ENCODE results near the gene EMP3. TPM values are rescaled to one million over a fixed set of nuclear protein-coding genes. Genes with fewer than 3 reads are reported as not detected.
A peak's percentile ranks its signal among the peaks of the same experiment; 100 is the strongest.
"Not testable (repeated sequence)": the region's sequence is repeated elsewhere in the genome, so short reads cannot be mapped to it uniquely, and the experiment has no call there.

The EMP3 gene
- total and polyA plus RNA-seq, 9 of the 15 experiments (the other 6 are each of a cell fraction or from before 2014, with no cell fraction given): 123 to 386 (median 296) TPM

- not testable (repeated sequence) for H4K20me1 ChIP-seq (replicated peaks; ENCODE audit: control insufficient read depth, insufficient read depth, low read length); H3K4me3 ChIP-seq; H3K36me3 ChIP-seq (ENCODE audit: control insufficient read depth, insufficient read depth, low read length); H3K27ac ChIP-seq (ENCODE audit: extremely low read depth, low read depth, low read length); FAIRE-seq; H3K9me3 ChIP-seq (replicated peaks; ENCODE audit: control insufficient read depth, insufficient read depth, low read depth, low read length); H3K27me3 ChIP-seq (ENCODE audit: control insufficient read depth in 2 of 2, insufficient read depth in 2 of 2, low read length in 2 of 2); BruUV-seq (replicated peaks); H3K79me2 ChIP-seq (ENCODE audit: control insufficient read depth, insufficient read depth, low read length); H3K9ac ChIP-seq (ENCODE audit: insufficient read depth in 1 of 2, low read depth in 2 of 2, low read length in 2 of 2); H3K9me1 ChIP-seq (ENCODE audit: control insufficient read depth, insufficient read depth, low read length); ATAC-seq; TF ChIP-seq ATF1 (CRISPR knock-in tag; IDR thresholded peaks at IDR 0.05); TEAD4 (CRISPR knock-in tag; IDR thresholded peaks at IDR 0.05; ENCODE audit: borderline replicate concordance)
- peak in 1 of 4 experiments; percentile 46 for DNase-seq (ENCODE audit: extremely low read depth in 1 of 4, low spot score in 3 of 4)
- H3K4me1 ChIP-seq (replicated peaks in 1 of 2; ENCODE audit: control insufficient read depth in 2 of 2, insufficient read depth in 2 of 2, low read length in 2 of 2): peaks cover 14 to 16% of the 10 kb centered on the region in 2 experiments
- peak overlapping the region; percentile 55 for H3K4me2 ChIP-seq (ENCODE audit: insufficient read depth, low read length)
- intact Hi-C loops (cut with micrococcal nuclease) (loop anchor here (5.0 kb wide), 1 partner anchor 42 kb away; no protein-coding TSS in a partner anchor), in situ Hi-C loops (cut with MboI) (loop anchor here (10.0 kb wide), 1 partner anchor 345 kb away; no protein-coding TSS in a partner anchor)
- POLR2A ChIA-PET: interaction anchor here (0.7 to 0.9 kb wide), 2 partner anchors 8 to 54 kb away, joined by 3 to 5 read pairs; partner anchors contain the start of gene CARD8
- TF ChIP-seq SMARCE1 (IDR thresholded peaks at IDR 0.05) (0 out of 2 replicates have a peak, but pooled peaks have one; percentile 14), FOSL1 (tag; conservative IDR thresholded peaks at IDR 0.05) (0 out of 2 replicates have a peak, but pooled peaks have one; percentile 21), ARID1B (IDR thresholded peaks at IDR 0.05) (peak; percentile 59), DPF2 (IDR thresholded peaks at IDR 0.05) (peak; percentile 60), CTBP1 (IDR thresholded peaks at IDR 0.05; ENCODE audit: borderline replicate concordance) (0 out of 2 replicates have a peak, but pooled peaks have one; percentile 45), ZEB2 (IDR thresholded peaks at IDR 0.05) (0 out of 2 replicates have a peak, but pooled peaks have one; percentile 39), KLF16 (IDR thresholded peaks at IDR 0.05) (0 out of 2 replicates have a peak, but pooled peaks have one; percentile 2), SMARCA4 (IDR thresholded peaks at IDR 0.05) (peak; percentile 60; the same call in 1 of the 2 replicates), ATF1 (tag; IDR thresholded peaks at IDR 0.05) (peak; percentile 11; the same call in 1 of the 2 replicates), TEAD4 (IDR thresholded peaks at IDR 0.05; ENCODE audit: low read length) (peak; percentile 29; the same call in 1 of the 2 replicates), TCF3 (CRISPR knock-in tag; IDR thresholded peaks at IDR 0.05) (0 out of 2 replicates have a peak, but pooled peaks have one; percentile 14), ADNP (tag; IDR thresholded peaks at IDR 0.05) (peak; percentile 82), CBFA2T3 (IDR thresholded peaks at IDR 0.05) (peak; percentile 48)
- TF ChIP-seq, protein P1, sequence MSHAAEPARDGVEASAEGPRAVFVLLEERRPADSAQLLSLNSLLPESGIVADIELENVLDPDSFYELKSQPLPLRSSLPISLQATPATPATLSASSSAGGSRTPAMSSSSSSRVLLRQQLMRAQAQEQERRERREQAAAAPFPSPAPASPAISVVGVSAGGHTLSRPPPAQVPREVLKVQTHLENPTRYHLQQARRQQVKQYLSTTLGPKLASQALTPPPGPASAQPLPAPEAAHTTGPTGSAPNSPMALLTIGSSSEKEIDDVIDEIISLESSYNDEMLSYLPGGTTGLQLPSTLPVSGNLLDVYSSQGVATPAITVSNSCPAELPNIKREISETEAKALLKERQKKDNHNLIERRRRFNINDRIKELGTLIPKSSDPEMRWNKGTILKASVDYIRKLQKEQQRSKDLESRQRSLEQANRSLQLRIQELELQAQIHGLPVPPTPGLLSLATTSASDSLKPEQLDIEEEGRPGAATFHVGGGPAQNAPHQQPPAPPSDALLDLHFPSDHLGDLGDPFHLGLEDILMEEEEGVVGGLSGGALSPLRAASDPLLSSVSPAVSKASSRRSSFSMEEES (CRISPR knock-in tag; IDR thresholded peaks at IDR 0.05): 0 out of 2 replicates have a peak, but pooled peaks have one; percentile 1
- TF ChIP-seq, protein P2, sequence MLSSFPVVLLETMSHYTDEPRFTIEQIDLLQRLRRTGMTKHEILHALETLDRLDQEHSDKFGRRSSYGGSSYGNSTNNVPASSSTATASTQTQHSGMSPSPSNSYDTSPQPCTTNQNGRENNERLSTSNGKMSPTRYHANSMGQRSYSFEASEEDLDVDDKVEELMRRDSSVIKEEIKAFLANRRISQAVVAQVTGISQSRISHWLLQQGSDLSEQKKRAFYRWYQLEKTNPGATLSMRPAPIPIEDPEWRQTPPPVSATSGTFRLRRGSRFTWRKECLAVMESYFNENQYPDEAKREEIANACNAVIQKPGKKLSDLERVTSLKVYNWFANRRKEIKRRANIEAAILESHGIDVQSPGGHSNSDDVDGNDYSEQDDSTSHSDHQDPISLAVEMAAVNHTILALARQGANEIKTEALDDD (IDR thresholded peaks at IDR 0.05): 0 out of 2 replicates have a peak, but pooled peaks have one; percentile 16
- TF ChIP-seq, protein P3, sequence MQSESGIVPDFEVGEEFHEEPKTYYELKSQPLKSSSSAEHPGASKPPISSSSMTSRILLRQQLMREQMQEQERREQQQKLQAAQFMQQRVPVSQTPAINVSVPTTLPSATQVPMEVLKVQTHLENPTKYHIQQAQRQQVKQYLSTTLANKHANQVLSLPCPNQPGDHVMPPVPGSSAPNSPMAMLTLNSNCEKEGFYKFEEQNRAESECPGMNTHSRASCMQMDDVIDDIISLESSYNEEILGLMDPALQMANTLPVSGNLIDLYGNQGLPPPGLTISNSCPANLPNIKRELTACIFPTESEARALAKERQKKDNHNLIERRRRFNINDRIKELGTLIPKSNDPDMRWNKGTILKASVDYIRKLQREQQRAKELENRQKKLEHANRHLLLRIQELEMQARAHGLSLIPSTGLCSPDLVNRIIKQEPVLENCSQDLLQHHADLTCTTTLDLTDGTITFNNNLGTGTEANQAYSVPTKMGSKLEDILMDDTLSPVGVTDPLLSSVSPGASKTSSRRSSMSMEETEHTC (IDR thresholded peaks at IDR 0.05): peak; percentile 21
- 10% methylated on average over 5 of the region's 5 CpGs for WGBS (ENCODE audit: insufficient coverage, low coverage, missing lambda C conversion rate)
- peak overlapping the region; percentile 68 for H2AFZ ChIP-seq (ENCODE audit: low read depth, low read length)
- CTCF ChIA-PET (ENCODE audit: low intra/inter-chr PET ratio): interaction anchor here (1.3 kb wide), 1 partner anchor 43 kb away, joined by 5 read pairs; no protein-coding TSS in a partner anchor
Observed at GRCh38 chr19:48309731-48310130, 15.6 kb upstream of the EMP3 start.

All from K562 (cell line).